Thymus (tissue), 11 donors: ENCODE measurements around the gene JUND. TPM values are rescaled to one million over a fixed set of nuclear protein-coding genes. Genes with fewer than 3 reads are reported as not detected.

Source experiments
- DNase-seq, 9 donors: peaks; one replicate each; pipeline ENCODE4 v3.0.0-alpha.2; 2013; ENCODE audit warnings: low spot score in 9 of 9, low read depth in 6 of 9, missing footprints in 1 of 9
- H3K27ac ChIP-seq, 2 donors: one replicate each; pipeline ENCODE4 v1.5.1; 2013; ENCODE audit warnings: control low read depth in 1 of 2, low read depth in 1 of 2, low read length in 1 of 2, mild to moderate bottlenecking in 1 of 2, moderate library complexity in 1 of 2
- H3K27me3 ChIP-seq, 2 donors: one replicate each; pipeline ENCODE4 v1.5.1; 2013; ENCODE audit warnings: low read length in 1 of 2; ENCODE audit not compliant: control insufficient read depth in 2 of 2, insufficient read depth in 1 of 2
- H3K36me3 ChIP-seq, 2 donors: one replicate each; pipeline ENCODE4 v1.5.1; 2013; ENCODE audit warnings: low read length in 1 of 2, mild to moderate bottlenecking in 1 of 2, moderate library complexity in 1 of 2; ENCODE audit not compliant: control insufficient read depth in 2 of 2, insufficient read depth in 2 of 2
- H3K4me1 ChIP-seq, 2 donors: one replicate each; pipeline ENCODE4 v1.5.1; 2013; ENCODE audit warnings: low read length in 2 of 2; ENCODE audit not compliant: control insufficient read depth in 2 of 2, insufficient read depth in 2 of 2
- H3K4me3 ChIP-seq, 2 donors: one replicate each; pipeline ENCODE4 v1.5.1; 2013; ENCODE audit warnings: low read length in 2 of 2, control low read depth in 1 of 2, mild to moderate bottlenecking in 1 of 2
- H3K9me3 ChIP-seq, 2 donors: one replicate each; pipeline ENCODE4 v1.5.1; 2013; ENCODE audit warnings: low read length in 1 of 2, mild to moderate bottlenecking in 1 of 2; ENCODE audit not compliant: control insufficient read depth in 2 of 2, insufficient read depth in 1 of 2
- WGBS: extraction: QIAGEN DNeasy Blood & Tissue Kit; methylation state at CpG from one replicate; pipeline ENCODE4 v1.1.7; 2013; 5-methylcytosine and 5-hydroxymethylcytosine counted together
- polyA plus RNA-seq: library from polyadenylated mRNA; stranded (reverse); fragments of 200-250 nt; gene quantifications from one replicate; pipeline ENCODE4 v1.2.3, GENCODE V29; 2013
- total RNA-seq: library from RNA; stranded (reverse); fragments of 120-200 nt; gene quantifications from one replicate; pipeline ENCODE4 v1.2.4, GENCODE V29; 2013
- donor health status: healthy.

The JUND gene
- total and polyA plus RNA-seq, 2 donors: 65.8 to 88.3 TPM

GRCh38 chr19:18269070-18269723 lies 12.2 kb downstream of the JUND start:
- peaks cover 8 to 15% of the 10 kb centered on the region in 2 donors for H3K36me3 ChIP-seq

GRCh38 chr19:18266771-18267686 lies 14.4 kb downstream of the JUND start:
- H3K27ac ChIP-seq: no peak overlapping the region
- H3K27me3 ChIP-seq: no peaks in the 10 kb centered on the region
- no peak overlapping the region for H3K4me3 ChIP-seq
- peaks cover 8 to 12% of the 10 kb centered on the region in 2 donors for H3K36me3 ChIP-seq
- no peaks in the 10 kb centered on the region for H3K4me1 ChIP-seq
- WGBS: 97% methylated on average over 42 of the region's 42 CpGs
- H3K9me3 ChIP-seq: peaks cover 0 to 2% of the 10 kb centered on the region in 2 donors
- no peak for DNase-seq

More at GRCh38 chr19:18269070-18269723, 12.2 kb downstream of the JUND start:
- Histone ChIP-seq H3K27me3 (no peaks in the 10 kb centered on the region), H3K9me3 (peaks cover 2 to 9% of the 10 kb centered on the region in 2 donors), H3K27ac (no peak overlapping the region), H3K4me1 (no peaks in the 10 kb centered on the region), H3K4me3 (no peak overlapping the region)
- DNase-seq: no peak
- 93% methylated on average over 2 of the region's 2 CpGs for WGBS

GRCh38 chr19:18265582-18265981 lies 15.8 kb downstream of the JUND start:
- WGBS: 93% methylated on average over 7 of the region's 7 CpGs
- H3K4me1 ChIP-seq: no peaks in the 10 kb centered on the region
- no peak overlapping the region for H3K4me3 ChIP-seq
- peaks cover 8 to 12% of the 10 kb centered on the region in 2 donors for H3K36me3 ChIP-seq
- H3K9me3 ChIP-seq: peaks cover 0 to 2% of the 10 kb centered on the region in 2 donors
- no peak for DNase-seq
- no peaks in the 10 kb centered on the region for H3K27me3 ChIP-seq
- no peak overlapping the region for H3K27ac ChIP-seq

- Histone ChIP-seq H3K36me3 (peaks cover 8 to 12% of the 10 kb centered on the region in 2 donors), H3K27me3 (no peaks in the 10 kb centered on the region), H3K4me3 (no peak overlapping the region), H3K4me1 (no peaks in the 10 kb centered on the region), H3K27ac (no peak overlapping the region), H3K9me3 (peaks cover 0 to 2% of the 10 kb centered on the region in 2 donors)
- 98% methylated on average over 23 of the region's 23 CpGs for WGBS
- DNase-seq: no peak
Measured at GRCh38 chr19:18264971-18265540, 16.4 kb downstream of the JUND start.

- no peak for DNase-seq
- H3K36me3 ChIP-seq: peaks cover 8 to 12% of the 10 kb centered on the region in 2 donors
Measured at GRCh38 chr19:18264137-18264854, 17.1 kb downstream of the JUND start.

GRCh38 chr19:18263324-18264136 lies 17.9 kb downstream of the JUND start:
- DNase-seq: no peak
- 97% methylated on average over 16 of the region's 16 CpGs for WGBS
- H3K36me3 ChIP-seq: peaks cover 8 to 12% of the 10 kb centered on the region in 2 donors

More at GRCh38 chr19:18264137-18264854, 17.1 kb downstream of the JUND start:
- no peak overlapping the region for H3K27ac ChIP-seq
- no peak overlapping the region for H3K4me3 ChIP-seq
- H3K4me1 ChIP-seq: no peaks in the 10 kb centered on the region
- WGBS: 97% methylated on average over 23 of the region's 23 CpGs
- H3K27me3 ChIP-seq: no peaks in the 10 kb centered on the region
- peaks cover 0 to 2% of the 10 kb centered on the region in 2 donors for H3K9me3 ChIP-seq

GRCh38 chr19:18262917-18263316 lies 18.5 kb downstream of the JUND start:
- Histone ChIP-seq H3K4me1 (no peaks in the 10 kb centered on the region), H3K4me3 (no peak overlapping the region), H3K9me3 (peaks cover 0 to 2% of the 10 kb centered on the region in 2 donors), H3K36me3 (peaks cover 8 to 9% of the 10 kb centered on the region in 2 donors), H3K27me3 (no peaks in the 10 kb centered on the region), H3K27ac (no peak overlapping the region)
- 96% methylated on average over 10 of the region's 10 CpGs for WGBS
- no peak for DNase-seq

More at GRCh38 chr19:18263324-18264136, 17.9 kb downstream of the JUND start:
- no peaks in the 10 kb centered on the region for H3K4me1 ChIP-seq
- no peak overlapping the region for H3K4me3 ChIP-seq
- no peak overlapping the region for H3K27ac ChIP-seq
- peaks cover 0 to 2% of the 10 kb centered on the region in 2 donors for H3K9me3 ChIP-seq
- no peaks in the 10 kb centered on the region for H3K27me3 ChIP-seq

GRCh38 chr19:18262144-18262543 lies 19.3 kb downstream of the JUND start:
- Histone ChIP-seq H3K27me3 (no peaks in the 10 kb centered on the region), H3K9me3 (peaks cover 0 to 2% of the 10 kb centered on the region in 2 donors), H3K27ac (no peak overlapping the region), H3K36me3 (peaks cover 6 to 7% of the 10 kb centered on the region in 2 donors), H3K4me1 (no peaks in the 10 kb centered on the region), H3K4me3 (no peak overlapping the region)
- DNase-seq: no peak
